ENCODE measurements around the gene TNPO1. TPM values are rescaled to one million over a fixed set of nuclear protein-coding genes. Genes with fewer than 3 reads are reported as not detected.

The TNPO1 gene
- total and polyA plus RNA-seq, 2 donors (not counting 1 experiment from before 2014, with no cell fraction given) = 93.7 to 226 TPM

GRCh38 chr5:72811849-72812248, 4.6 kb upstream of the TNPO1 start:
- no peak overlapping the region for H3K4me2 ChIP-seq (ENCODE audit: extremely low read depth, insufficient read depth, low read length)

GRCh38 chr5:72812488-72812887, 4.0 kb upstream of the TNPO1 start:
- Histone ChIP-seq H3K27ac (ENCODE audit: insufficient read depth, low read length) (no peak overlapping the region), H3K36me3 (ENCODE audit: control insufficient read depth, insufficient read depth, low read length) (no peaks in the 10 kb centered on the region), H3K9me3 (ENCODE audit: control insufficient read depth, insufficient read depth, low read depth, low read length) (no peaks in the 10 kb centered on the region), H3K9ac (ENCODE audit: insufficient read depth, low read length) (no peak overlapping the region), H3K4me3 (replicated peaks in 1 of 4; ENCODE audit: control extremely low read depth in 1 of 4, insufficient read depth in 1 of 4, low read depth in 3 of 4, low read length in 4 of 4) (no peak overlapping the region), H4K20me1 (ENCODE audit: control insufficient read depth, extremely low read depth, insufficient read depth, low read length) (no peaks in the 10 kb centered on the region), H3K27me3 (ENCODE audit: control insufficient read depth, insufficient read depth, low read length) (no peaks in the 10 kb centered on the region), H3K4me2 (ENCODE audit: extremely low read depth, insufficient read depth, low read length) (no peak overlapping the region), H3K79me2 (ENCODE audit: control insufficient read depth, insufficient read depth, low read length) (peaks cover 5% of the 10 kb centered on the region), H2AFZ (ENCODE audit: low read length) (no peak overlapping the region), H3K4me1 (ENCODE audit: control insufficient read depth, extremely low read depth, insufficient read depth, low read length) (no peaks in the 10 kb centered on the region)
- no peak for DNase-seq (ENCODE audit: low read depth in 2 of 2)
- TF ChIP-seq CTCF (conservative IDR thresholded peaks at IDR 0.05 in 1 of 2, IDR thresholded peaks at IDR 0.05 in 1 of 2; ENCODE audit: low read depth in 1 of 2, low read length in 2 of 2) = no peak
- no peak for TF ChIP-seq EZH2 (IDR thresholded peaks at IDR 0.05; ENCODE audit: low read length, missing control alignments)

More at GRCh38 chr5:72811849-72812248, 4.6 kb upstream of the TNPO1 start:
- TF ChIP-seq CTCF (conservative IDR thresholded peaks at IDR 0.05 in 1 of 2, IDR thresholded peaks at IDR 0.05 in 1 of 2; ENCODE audit: low read depth in 1 of 2, low read length in 2 of 2) = no peak
- no peak for TF ChIP-seq EZH2 (IDR thresholded peaks at IDR 0.05; ENCODE audit: low read length, missing control alignments)
- H3K9me3 ChIP-seq (ENCODE audit: control insufficient read depth, insufficient read depth, low read depth, low read length) = no peaks in the 10 kb centered on the region
- H3K36me3 ChIP-seq (ENCODE audit: control insufficient read depth, insufficient read depth, low read length) = no peaks in the 10 kb centered on the region
- H3K4me1 ChIP-seq (ENCODE audit: control insufficient read depth, extremely low read depth, insufficient read depth, low read length) = no peaks in the 10 kb centered on the region
- no peak for DNase-seq (ENCODE audit: low read depth in 2 of 2)
- H2AFZ ChIP-seq (ENCODE audit: low read length) = no peak overlapping the region
- H3K9ac ChIP-seq (ENCODE audit: insufficient read depth, low read length) = no peak overlapping the region
- H3K27ac ChIP-seq (ENCODE audit: insufficient read depth, low read length) = no peak overlapping the region
- H4K20me1 ChIP-seq (ENCODE audit: control insufficient read depth, extremely low read depth, insufficient read depth, low read length) = no peaks in the 10 kb centered on the region
- no peaks in the 10 kb centered on the region for H3K79me2 ChIP-seq (ENCODE audit: control insufficient read depth, insufficient read depth, low read length)
- H3K27me3 ChIP-seq (ENCODE audit: control insufficient read depth, insufficient read depth, low read length) = no peaks in the 10 kb centered on the region
- no peak overlapping the region for H3K4me3 ChIP-seq (replicated peaks in 1 of 4; ENCODE audit: control extremely low read depth in 1 of 4, insufficient read depth in 1 of 4, low read depth in 3 of 4, low read length in 4 of 4)

GRCh38 chr5:72814104-72814503, 2.4 kb upstream of the TNPO1 start:
- no peaks in the 10 kb centered on the region for H3K9me3 ChIP-seq (ENCODE audit: control insufficient read depth, insufficient read depth, low read depth, low read length)
- H3K9ac ChIP-seq (ENCODE audit: insufficient read depth, low read length) = no peak overlapping the region
- peaks cover 21% of the 10 kb centered on the region for H3K79me2 ChIP-seq (ENCODE audit: control insufficient read depth, insufficient read depth, low read length)
- TF ChIP-seq CTCF (conservative IDR thresholded peaks at IDR 0.05 in 1 of 2, IDR thresholded peaks at IDR 0.05 in 1 of 2; ENCODE audit: low read depth in 1 of 2, low read length in 2 of 2) = no peak
- TF ChIP-seq EZH2 (IDR thresholded peaks at IDR 0.05; ENCODE audit: low read length, missing control alignments) = no peak
- H3K4me3 ChIP-seq (replicated peaks in 1 of 4; ENCODE audit: control extremely low read depth in 1 of 4, insufficient read depth in 1 of 4, low read depth in 3 of 4, low read length in 4 of 4) = no peak overlapping the region
- no peaks in the 10 kb centered on the region for H3K27me3 ChIP-seq (ENCODE audit: control insufficient read depth, insufficient read depth, low read length)
- no peak overlapping the region for H3K4me2 ChIP-seq (ENCODE audit: extremely low read depth, insufficient read depth, low read length)
- peaks cover 4% of the 10 kb centered on the region for H3K4me1 ChIP-seq (ENCODE audit: control insufficient read depth, extremely low read depth, insufficient read depth, low read length)
- no peaks in the 10 kb centered on the region for H3K36me3 ChIP-seq (ENCODE audit: control insufficient read depth, insufficient read depth, low read length)
- DNase-seq (ENCODE audit: low read depth in 2 of 2) = no peak
- H3K27ac ChIP-seq (ENCODE audit: insufficient read depth, low read length) = no peak overlapping the region
- H2AFZ ChIP-seq (ENCODE audit: low read length) = no peak overlapping the region
- no peaks in the 10 kb centered on the region for H4K20me1 ChIP-seq (ENCODE audit: control insufficient read depth, extremely low read depth, insufficient read depth, low read length)
